ENCODE data around the gene IGF2BP1. TPM values are rescaled to one million over a fixed set of nuclear protein-coding genes. Genes with fewer than 3 reads are reported as not detected.

Gene IGF2BP1
- total RNA-seq, 4 donors from 2014 or later: not detected

DNA sequence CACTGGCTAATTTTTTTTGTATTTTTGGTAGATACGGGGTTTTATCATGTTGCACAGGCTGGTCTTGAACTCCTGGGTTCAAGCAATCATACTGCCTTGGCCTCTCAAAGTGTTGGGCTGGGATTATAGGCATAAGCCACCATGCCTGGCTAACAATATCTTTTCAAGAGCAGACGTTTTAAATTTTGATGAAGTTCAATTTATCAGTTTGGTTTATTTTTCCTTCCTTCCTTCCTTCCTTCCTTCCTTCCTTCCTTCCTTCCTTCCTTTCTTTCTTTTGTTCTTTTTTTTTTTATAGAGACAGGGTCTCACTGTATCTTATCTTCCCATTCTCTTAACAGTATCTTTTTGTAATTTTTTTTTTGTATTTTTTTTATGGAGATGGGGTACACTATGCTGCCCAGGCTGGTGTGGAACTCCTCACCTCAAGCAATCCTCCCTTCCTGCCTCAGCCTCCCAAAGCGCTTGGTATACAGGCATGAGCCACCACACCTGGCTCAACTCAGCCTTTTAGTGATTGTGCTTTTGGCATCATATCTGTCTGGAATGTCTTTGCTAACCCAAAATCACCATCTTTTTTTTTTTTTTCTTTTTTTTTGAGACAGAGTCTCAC is 15.2 kb upstream of the IGF2BP1 start:
- TF ChIP-seq, protein P1, sequence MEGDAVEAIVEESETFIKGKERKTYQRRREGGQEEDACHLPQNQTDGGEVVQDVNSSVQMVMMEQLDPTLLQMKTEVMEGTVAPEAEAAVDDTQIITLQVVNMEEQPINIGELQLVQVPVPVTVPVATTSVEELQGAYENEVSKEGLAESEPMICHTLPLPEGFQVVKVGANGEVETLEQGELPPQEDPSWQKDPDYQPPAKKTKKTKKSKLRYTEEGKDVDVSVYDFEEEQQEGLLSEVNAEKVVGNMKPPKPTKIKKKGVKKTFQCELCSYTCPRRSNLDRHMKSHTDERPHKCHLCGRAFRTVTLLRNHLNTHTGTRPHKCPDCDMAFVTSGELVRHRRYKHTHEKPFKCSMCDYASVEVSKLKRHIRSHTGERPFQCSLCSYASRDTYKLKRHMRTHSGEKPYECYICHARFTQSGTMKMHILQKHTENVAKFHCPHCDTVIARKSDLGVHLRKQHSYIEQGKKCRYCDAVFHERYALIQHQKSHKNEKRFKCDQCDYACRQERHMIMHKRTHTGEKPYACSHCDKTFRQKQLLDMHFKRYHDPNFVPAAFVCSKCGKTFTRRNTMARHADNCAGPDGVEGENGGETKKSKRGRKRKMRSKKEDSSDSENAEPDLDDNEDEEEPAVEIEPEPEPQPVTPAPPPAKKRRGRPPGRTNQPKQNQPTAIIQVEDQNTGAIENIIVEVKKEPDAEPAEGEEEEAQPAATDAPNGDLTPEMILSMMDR (IDR thresholded peaks at IDR 0.05): no peak
- TF ChIP-seq POLR2A (IDR thresholded peaks at IDR 0.05): no peak
- no peak overlapping the region for H3K4me3 ChIP-seq (ENCODE audit: low read depth, poor library complexity, severe bottlenecking)
- no peak for DNase-seq (ENCODE audit: low spot score in 2 of 2)
- intact Hi-C loops (cut with DNase I; ENCODE audit: low total_unique reads): no loop called here
- WGBS, 2 donors: 81 to 82% methylated on average over 3 of the region's 3 CpGs

- H3K4me3 ChIP-seq (ENCODE audit: low read depth, poor library complexity, severe bottlenecking): no peak overlapping the region
- TF ChIP-seq POLR2A (IDR thresholded peaks at IDR 0.05): no peak
- TF ChIP-seq, protein P1 (IDR thresholded peaks at IDR 0.05): no peak
- intact Hi-C loops (cut with DNase I; ENCODE audit: low total_unique reads): no loop called here
- WGBS, 2 donors: 71 to 73% methylated on average over 13 of the region's 13 CpGs
- DNase-seq (ENCODE audit: low spot score in 2 of 2): peak in 1 of 2 donors; percentile 20
These were observed 11.5 kb upstream of the IGF2BP1 start for GRCh38 chr17:48985436-48986245.

GRCh38 chr17:48989100-48989499 is 8.1 kb upstream of the IGF2BP1 start:
- H3K4me3 ChIP-seq (ENCODE audit: low read depth, poor library complexity, severe bottlenecking): no peak overlapping the region
- DNase-seq (ENCODE audit: low spot score in 2 of 2): peak in 1 of 2 donors; percentile 32
- TF ChIP-seq, protein P1 (IDR thresholded peaks at IDR 0.05): no peak
- no peak for TF ChIP-seq POLR2A (IDR thresholded peaks at IDR 0.05)
- intact Hi-C loops (cut with DNase I; ENCODE audit: low total_unique reads): no loop called here
- 94 to 95% methylated on average over 4 of the region's 4 CpGs for WGBS, 2 donors

- DNase-seq (ENCODE audit: low spot score in 2 of 2): peak in 1 of 2 donors; percentile 21
- H3K4me3 ChIP-seq (ENCODE audit: low read depth, poor library complexity, severe bottlenecking): no peak overlapping the region
- WGBS, 2 donors: 25 to 45% methylated on average over 2 of the region's 2 CpGs
These were observed 6.3 kb upstream of the IGF2BP1 start for GRCh38 chr17:48990882-48991357.

DNA sequence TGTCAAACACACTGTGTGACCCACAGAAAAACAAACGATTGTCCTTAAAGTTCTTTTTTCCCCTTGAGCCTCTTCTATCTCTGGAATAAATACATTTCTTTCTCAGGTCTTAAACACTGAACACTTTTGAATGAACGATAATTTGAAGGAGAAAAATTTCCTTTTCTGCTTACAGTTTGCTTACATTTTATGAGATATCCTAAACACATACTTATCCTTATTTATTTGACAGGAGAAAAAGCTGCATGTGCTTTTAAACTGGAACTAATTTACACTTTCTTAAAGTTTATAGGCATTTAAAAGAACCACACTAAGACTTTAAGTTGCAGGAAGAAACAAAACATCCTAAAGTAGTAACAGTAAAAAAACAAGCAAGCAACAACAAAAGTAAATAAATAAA is 4.7 kb upstream of the IGF2BP1 start:
- TF ChIP-seq, protein P1 (IDR thresholded peaks at IDR 0.05): no peak
- TF ChIP-seq POLR2A (IDR thresholded peaks at IDR 0.05): no peak
- 50 to 56% methylated on average over 2 of the region's 2 CpGs for WGBS, 2 donors

More at GRCh38 chr17:48990882-48991357, 6.3 kb upstream of the IGF2BP1 start:
- intact Hi-C loops (cut with DNase I; ENCODE audit: low total_unique reads): no loop called here
- no peak for TF ChIP-seq POLR2A (IDR thresholded peaks at IDR 0.05)
- TF ChIP-seq, protein P1 (IDR thresholded peaks at IDR 0.05): no peak

More for the DNA sequence above, 4.7 kb upstream of the IGF2BP1 start:
- intact Hi-C loops (cut with DNase I; ENCODE audit: low total_unique reads): no loop called here
- H3K4me3 ChIP-seq (ENCODE audit: low read depth, poor library complexity, severe bottlenecking): no peak overlapping the region
- no peak for DNase-seq (ENCODE audit: low spot score in 2 of 2)
